Fibroblast of mammary gland (primary cell): ENCODE data around the gene RIC8A.
A peak's percentile ranks its signal among the peaks of the same experiment; 100 is the strongest.

Experiments used
- DNase-seq: peaks from one replicate; pipeline ENCODE4 v3.0.0-alpha.2; 2010; ENCODE audit warnings: low read depth
- H3K4me3 ChIP-seq: 2 replicates; pipeline ENCODE4 v1.5.1; 2011; ENCODE audit warnings: low read depth, mild to moderate bottlenecking, low read length, moderate library complexity; ENCODE audit not compliant: control insufficient read depth
- TF ChIP-seq, protein P1 (sequence below): conservative IDR thresholded peaks from 2 replicates; pipeline ENCODE4 v1.5.1; 2011; ENCODE audit warnings: low read depth, low read length, inconsistent platforms; ENCODE audit not compliant: control insufficient read depth, insufficient read depth

Gene RIC8A

GRCh38 chr11:206526-207207 lies 841 bp upstream of the RIC8A start:
- TF ChIP-seq, protein P1, sequence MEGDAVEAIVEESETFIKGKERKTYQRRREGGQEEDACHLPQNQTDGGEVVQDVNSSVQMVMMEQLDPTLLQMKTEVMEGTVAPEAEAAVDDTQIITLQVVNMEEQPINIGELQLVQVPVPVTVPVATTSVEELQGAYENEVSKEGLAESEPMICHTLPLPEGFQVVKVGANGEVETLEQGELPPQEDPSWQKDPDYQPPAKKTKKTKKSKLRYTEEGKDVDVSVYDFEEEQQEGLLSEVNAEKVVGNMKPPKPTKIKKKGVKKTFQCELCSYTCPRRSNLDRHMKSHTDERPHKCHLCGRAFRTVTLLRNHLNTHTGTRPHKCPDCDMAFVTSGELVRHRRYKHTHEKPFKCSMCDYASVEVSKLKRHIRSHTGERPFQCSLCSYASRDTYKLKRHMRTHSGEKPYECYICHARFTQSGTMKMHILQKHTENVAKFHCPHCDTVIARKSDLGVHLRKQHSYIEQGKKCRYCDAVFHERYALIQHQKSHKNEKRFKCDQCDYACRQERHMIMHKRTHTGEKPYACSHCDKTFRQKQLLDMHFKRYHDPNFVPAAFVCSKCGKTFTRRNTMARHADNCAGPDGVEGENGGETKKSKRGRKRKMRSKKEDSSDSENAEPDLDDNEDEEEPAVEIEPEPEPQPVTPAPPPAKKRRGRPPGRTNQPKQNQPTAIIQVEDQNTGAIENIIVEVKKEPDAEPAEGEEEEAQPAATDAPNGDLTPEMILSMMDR: no peak
- peak overlapping the region; percentile 95 for H3K4me3 ChIP-seq
- peak; percentile 16 for DNase-seq

DNA sequence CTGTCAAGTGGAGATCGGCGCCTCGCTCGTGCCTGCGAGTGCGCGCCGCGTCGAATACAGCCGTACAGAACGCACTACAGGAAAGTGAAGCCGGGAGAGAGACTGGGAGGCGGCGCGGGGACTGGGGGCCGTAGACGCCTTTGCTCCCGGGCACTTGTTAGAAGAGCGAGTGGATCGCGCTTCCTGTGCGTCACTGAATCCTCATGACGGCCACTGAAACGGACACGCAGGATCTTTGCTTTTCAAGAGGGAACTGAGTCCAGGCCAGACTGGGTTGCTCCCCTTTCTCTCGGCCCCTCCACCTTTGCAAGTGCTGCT lies 314 bp downstream of the RIC8A start:
- peak; percentile 63 for DNase-seq
- peak overlapping the region; percentile 95 for H3K4me3 ChIP-seq
- TF ChIP-seq, protein P1: no peak

DNA sequence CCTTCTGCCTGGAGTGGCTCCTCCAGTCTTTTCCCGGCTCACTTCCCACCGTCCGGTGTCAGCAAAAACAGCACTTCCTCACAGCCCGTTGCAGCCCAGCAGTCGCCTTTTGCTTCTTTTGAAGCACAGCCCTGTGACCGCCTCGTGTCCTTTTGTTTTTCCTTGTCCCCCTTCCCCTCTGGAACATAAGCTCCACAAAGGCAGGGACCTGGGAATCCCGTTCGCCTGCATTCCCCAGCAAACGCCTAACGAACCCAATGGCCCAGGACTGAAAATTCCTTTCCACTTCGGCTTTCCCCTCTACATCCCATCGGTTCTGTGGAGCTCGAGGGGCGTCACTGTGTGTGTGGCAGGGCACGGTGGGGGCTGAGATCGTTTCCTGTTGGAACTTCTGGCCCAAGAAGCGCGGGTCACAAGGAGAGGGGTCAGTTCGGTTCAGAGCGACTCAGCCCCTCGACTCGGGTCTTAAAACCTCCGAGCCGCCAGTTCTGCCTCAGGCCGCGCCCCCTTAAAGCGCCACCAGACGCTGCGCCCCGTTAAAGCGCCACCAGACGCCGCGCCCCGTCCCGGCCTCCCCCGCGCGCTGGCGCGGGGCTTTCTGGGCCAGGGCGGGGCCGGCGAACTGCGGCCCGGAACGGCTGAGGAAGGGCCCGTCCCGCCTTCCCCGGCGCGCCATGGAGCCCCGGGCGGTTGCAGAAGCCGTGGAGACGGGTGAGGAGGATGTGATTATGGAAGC lies 841 bp downstream of the RIC8A start:
- DNase-seq: peak; percentile 62
- TF ChIP-seq, protein P1: no peak

GRCh38 chr11:208917-209260 lies 1.4 kb downstream of the RIC8A start:
- H3K4me3 ChIP-seq: peak overlapping the region; percentile 95
- TF ChIP-seq, protein P1: no peak
- no peak for DNase-seq

More for the DNA sequence above, 841 bp downstream of the RIC8A start:
- H3K4me3 ChIP-seq: peak overlapping the region; percentile 95

DNA sequence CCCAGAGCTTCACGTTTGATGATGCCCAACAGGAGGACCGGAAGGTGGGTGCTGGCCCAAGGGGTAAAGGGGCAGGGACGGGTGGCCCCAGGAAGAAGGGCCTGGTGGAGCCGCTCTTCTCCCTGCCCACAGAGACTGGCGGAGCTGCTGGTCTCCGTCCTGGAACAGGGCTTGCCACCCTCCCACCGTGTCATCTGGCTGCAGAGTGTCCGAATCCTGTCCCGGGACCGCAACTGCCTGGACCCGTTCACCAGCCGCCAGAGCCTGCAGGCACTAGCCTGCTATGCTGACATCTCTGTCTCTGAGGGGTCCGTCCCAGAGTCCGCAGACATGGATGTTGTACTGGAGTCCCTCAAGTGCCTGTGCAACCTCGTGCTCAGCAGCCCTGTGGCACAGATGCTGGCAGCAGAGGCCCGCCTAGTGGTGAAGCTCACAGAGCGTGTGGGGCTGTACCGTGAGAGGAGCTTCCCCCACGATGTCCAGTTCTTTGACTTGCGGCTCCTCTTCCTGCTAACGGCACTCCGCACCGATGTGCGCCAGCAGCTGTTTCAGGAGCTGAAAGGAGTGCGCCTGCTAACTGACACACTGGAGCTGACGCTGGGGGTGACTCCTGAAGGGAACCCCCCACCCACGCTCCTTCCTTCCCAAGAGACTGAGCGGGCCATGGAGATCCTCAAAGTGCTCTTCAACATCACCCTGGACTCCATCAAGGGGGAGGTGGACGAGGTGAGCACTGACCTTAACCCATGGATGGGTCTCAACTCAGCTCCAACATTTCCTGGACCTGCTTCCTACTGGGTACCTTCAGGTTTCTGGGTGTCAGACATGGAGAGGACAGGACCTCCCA lies 2.0 kb downstream of the RIC8A start:
- DNase-seq: peak; percentile 21
- TF ChIP-seq, protein P1: no peak
- H3K4me3 ChIP-seq: peak overlapping the region; percentile 95

DNA sequence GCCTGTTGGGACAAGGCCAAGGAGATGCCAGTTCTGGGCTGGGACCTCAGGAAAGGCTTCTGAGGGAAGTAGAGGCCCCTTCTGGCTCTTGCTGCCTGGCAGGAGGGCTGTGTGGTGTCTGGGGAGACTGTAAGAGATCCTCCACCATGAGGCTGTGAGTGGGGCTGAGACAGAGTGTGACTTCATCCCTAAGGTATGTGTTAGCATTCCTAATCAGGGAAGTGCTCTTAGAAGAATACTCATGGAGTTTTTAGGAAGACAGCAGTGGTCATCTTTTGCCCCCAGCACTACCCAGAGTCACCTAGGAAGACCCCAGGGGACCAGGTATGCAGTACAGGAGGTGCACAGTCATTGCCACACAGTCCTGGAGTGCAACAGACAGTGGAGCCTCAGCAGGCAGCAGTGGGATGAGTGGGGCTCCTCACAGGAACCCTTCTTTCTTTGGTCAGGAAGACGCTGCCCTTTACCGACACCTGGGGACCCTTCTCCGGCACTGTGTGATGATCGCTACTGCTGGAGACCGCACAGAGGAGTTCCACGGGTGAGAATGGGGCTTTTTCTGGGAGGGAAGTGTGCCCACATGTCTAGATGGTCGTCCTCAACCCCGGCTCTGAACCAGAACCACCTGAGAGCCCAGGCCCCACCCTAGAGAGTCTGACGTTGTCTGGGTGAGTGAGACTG lies 2.8 kb downstream of the RIC8A start:
- TF ChIP-seq, protein P1: no peak
- peak overlapping the region; percentile 95 for H3K4me3 ChIP-seq

More for the DNA sequence above, 2.8 kb downstream of the RIC8A start:
- DNase-seq: peak; percentile 80
